CD4-positive, alpha-beta T cell treated with Interleukin-6 for 4 hours (primary cell): ENCODE data around the gene SNX33.
"Not testable (repeated sequence)": the region's sequence is repeated elsewhere in the genome, so short reads cannot be mapped to it uniquely, and the experiment has no call there.

Source experiments
- DNase-seq: peaks from one replicate; pipeline ENCODE4 v3.0.0-alpha.2; 2020; ENCODE audit warnings: mixed read lengths

SNX33 gene

GRCh38 chr15:75703440-75704262 lies 55.9 kb downstream of the SNX33 start:
- not testable (repeated sequence) for DNase-seq

DNA sequence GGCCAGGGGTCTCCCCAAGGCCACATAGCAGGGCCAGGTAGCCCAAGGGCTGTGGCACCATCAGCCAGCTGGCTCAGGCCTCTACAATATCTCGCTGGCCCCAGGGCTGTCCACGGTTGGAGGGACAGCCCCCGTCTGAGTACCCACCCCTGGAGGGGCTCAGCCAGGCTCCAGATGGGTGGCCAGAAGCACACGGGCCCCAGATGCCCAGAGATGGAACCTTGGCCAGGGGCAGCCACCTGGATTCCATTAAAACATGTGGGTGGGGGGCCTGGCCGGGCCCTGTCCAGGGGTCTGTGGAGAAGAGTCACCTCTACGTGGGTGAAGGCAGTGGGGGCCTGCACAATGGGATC lies 56.5 kb downstream of the SNX33 start:
- DNase-seq: no peak

GRCh38 chr15:75704618-75705017 lies 56.9 kb downstream of the SNX33 start:
- DNase-seq: no peak

DNA sequence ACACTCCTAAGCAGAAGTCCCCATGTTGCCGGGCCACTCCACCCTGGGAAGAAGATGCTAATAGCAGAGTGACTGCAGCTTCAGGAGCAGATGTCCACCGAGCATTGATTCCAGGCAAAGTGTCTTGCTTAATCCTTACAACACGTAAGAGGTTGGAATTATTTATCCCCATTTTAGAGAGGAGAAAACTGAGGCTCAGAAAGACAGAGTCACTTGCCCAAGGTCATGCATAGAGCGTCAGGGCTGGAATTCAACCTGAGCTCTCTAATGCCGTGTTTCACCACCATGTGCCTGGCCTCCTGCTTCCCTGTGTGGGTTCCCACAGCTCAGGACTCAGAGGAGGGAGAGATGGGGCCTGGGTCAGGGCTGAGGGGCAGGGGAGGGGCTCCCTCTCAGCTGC lies 57.7 kb downstream of the SNX33 start:
- DNase-seq: not testable (repeated sequence)

GRCh38 chr15:75705854-75706681 lies 58.4 kb downstream of the SNX33 start:
- no peak for DNase-seq

- DNase-seq: no peak
Observed at GRCh38 chr15:75706682-75706954, 58.9 kb downstream of the SNX33 start.

DNA sequence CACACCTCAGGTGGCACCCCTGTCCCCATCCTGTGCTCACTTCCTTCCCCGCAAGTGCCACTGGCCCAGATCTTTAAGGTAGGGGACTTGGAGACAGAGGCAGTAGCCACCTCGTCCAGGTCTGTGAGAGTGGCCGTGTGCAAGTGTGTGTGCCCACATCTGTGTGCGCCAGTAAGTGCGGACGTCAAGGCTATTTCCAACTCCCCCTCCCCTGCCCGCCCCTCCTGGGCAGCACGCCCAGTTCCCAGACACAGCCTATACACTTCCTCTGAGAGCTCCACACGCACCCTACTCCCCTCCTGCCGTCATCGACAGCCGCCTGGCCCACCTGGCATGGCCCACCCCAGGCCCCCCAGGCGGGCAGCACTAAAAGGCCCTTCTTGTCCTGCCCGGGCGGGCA lies 61.7 kb downstream of the SNX33 start:
- DNase-seq: not testable (repeated sequence)

DNA sequence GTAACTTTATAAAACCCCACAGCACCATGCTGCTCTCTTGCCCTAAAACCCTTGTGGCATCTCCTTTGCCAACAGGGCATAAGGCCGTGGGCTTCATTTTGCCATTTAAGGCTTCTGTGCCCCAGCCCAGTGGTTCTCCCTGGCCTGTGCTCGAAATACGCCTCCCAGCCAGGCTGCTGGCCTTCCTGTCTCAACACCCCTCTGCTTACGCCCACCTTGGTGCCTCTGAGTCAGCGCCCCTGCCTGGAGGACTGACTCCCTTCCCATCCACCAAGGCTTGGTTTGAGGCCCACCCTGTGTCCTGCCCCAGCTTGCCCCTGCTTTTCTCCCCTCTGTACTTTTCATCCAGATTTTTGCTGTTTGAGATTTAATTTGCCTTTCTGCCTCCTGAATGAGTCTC lies 63.2 kb downstream of the SNX33 start:
- not testable (repeated sequence) for DNase-seq

DNA sequence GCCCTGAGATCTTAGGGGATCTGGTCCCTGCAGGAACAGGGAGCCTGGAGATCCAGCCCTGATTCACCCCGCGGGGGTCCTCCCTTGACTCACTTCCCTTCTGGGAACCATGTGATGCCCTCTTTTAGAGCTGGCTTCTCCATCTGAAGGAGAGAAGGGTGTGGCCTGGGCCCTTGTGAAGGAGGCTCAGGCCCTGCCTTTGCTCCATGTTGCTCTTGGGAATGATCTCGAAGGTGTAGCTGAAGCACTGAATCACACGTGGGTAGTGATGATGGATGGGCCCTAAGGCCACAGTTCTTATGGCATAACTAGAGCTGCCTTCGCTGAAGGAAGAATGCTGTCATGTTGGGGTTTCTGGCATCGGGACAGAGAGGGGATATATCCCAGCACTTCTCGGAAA lies 63.8 kb downstream of the SNX33 start:
- not testable (repeated sequence) for DNase-seq
